Measurements from ENCODE around the gene MAB21L4. TPM values are rescaled to one million over a fixed set of nuclear protein-coding genes. Genes with fewer than 3 reads are reported as not detected.

MAB21L4 gene
- total RNA-seq, 2 donors from 2014 or later = not detected

DNA sequence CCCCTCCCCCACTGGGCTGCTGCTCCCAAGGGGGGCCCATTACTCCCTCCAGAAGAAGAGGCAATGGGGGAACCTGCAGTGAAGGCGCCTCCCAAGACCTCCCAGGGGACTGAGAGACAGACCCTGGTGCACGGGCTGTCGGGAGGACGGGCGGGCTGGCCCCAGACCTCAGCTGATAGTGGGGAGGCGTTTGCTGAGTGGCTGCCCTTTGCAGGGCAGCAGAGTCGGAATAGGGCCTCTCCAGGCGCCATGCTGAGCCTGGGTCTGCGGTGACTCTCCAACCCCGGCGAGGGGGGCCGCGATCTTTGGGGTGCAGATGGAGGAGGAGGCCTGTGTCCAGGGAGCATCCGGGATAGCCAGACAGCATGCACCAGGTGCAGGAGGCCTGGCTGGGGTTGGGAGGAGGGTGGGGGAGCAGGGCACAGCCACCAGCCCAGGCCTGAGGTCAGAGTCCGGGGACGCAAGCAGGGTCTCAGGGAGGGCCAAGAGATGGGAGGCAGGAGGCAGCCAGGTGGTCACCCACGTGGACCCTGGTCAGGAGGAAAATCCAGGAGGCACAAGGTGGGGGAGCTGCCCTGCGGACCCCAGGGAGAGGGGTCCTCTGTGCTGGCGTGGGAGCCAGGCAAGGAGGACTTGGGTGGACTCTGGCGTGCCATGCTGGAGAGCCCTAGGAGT is 21.2 kb upstream of the MAB21L4 start:
- ATAC-seq (ENCODE audit: insufficient number of reproducible peaks, low FRiP score, low read depth) (no peak), DNase-seq (ENCODE audit: low spot score) (no peak)
- no peaks in the 10 kb centered on the region for H3K27me3 ChIP-seq (replicated peaks; ENCODE audit: insufficient read depth)

DNA sequence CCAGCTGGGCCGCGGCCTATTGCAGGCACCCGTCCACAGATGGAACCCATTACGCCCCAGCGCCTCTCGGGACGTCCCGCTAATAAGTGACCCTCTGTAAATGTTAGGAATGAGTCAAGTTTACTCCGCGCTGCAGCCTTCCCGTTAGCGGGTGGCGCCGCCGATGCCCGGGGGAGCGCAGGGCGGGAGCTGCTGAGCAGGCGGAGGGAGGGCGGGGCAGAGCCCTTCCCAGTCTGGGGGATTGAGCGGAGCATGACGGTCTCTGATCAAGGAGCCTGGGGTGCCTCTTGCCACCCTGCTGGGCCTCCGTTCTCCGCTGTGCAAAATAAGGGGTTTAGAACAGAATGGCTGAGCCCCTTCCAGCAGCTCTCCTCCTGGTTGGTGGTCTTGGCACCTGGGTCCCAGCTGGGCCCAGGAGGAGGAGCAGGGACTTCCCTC is 20.6 kb upstream of the MAB21L4 start:
- Histone ChIP-seq H3K4me1 (ENCODE audit: control insufficient read depth in 1 of 2, low read depth in 2 of 2) (peaks cover 19 to 31% of the 10 kb centered on the region in 2 donors), H3K4me3 (no peak overlapping the region), H3K27ac (no peak overlapping the region), H3K36me3 (no peaks in the 10 kb centered on the region), H3K9me3 (no peaks in the 10 kb centered on the region), H3K27me3 (replicated peaks; ENCODE audit: insufficient read depth) (no peaks in the 10 kb centered on the region)
- DNase-seq (ENCODE audit: low spot score) (peak; percentile 29), ATAC-seq (ENCODE audit: insufficient number of reproducible peaks, low FRiP score, low read depth) (peak; percentile 70)
- TF ChIP-seq, protein P1, sequence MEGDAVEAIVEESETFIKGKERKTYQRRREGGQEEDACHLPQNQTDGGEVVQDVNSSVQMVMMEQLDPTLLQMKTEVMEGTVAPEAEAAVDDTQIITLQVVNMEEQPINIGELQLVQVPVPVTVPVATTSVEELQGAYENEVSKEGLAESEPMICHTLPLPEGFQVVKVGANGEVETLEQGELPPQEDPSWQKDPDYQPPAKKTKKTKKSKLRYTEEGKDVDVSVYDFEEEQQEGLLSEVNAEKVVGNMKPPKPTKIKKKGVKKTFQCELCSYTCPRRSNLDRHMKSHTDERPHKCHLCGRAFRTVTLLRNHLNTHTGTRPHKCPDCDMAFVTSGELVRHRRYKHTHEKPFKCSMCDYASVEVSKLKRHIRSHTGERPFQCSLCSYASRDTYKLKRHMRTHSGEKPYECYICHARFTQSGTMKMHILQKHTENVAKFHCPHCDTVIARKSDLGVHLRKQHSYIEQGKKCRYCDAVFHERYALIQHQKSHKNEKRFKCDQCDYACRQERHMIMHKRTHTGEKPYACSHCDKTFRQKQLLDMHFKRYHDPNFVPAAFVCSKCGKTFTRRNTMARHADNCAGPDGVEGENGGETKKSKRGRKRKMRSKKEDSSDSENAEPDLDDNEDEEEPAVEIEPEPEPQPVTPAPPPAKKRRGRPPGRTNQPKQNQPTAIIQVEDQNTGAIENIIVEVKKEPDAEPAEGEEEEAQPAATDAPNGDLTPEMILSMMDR (IDR thresholded peaks at IDR 0.05) = no peak

More for the DNA sequence above, 21.2 kb upstream of the MAB21L4 start:
- Histone ChIP-seq H3K9me3 (no peaks in the 10 kb centered on the region), H3K4me3 (no peak overlapping the region), H3K36me3 (no peaks in the 10 kb centered on the region), H3K27ac (no peak overlapping the region), H3K4me1 (ENCODE audit: control insufficient read depth in 1 of 2, low read depth in 2 of 2) (peaks cover 19 to 35% of the 10 kb centered on the region in 2 donors)
- TF ChIP-seq, protein P1 (IDR thresholded peaks at IDR 0.05) = no peak

DNA sequence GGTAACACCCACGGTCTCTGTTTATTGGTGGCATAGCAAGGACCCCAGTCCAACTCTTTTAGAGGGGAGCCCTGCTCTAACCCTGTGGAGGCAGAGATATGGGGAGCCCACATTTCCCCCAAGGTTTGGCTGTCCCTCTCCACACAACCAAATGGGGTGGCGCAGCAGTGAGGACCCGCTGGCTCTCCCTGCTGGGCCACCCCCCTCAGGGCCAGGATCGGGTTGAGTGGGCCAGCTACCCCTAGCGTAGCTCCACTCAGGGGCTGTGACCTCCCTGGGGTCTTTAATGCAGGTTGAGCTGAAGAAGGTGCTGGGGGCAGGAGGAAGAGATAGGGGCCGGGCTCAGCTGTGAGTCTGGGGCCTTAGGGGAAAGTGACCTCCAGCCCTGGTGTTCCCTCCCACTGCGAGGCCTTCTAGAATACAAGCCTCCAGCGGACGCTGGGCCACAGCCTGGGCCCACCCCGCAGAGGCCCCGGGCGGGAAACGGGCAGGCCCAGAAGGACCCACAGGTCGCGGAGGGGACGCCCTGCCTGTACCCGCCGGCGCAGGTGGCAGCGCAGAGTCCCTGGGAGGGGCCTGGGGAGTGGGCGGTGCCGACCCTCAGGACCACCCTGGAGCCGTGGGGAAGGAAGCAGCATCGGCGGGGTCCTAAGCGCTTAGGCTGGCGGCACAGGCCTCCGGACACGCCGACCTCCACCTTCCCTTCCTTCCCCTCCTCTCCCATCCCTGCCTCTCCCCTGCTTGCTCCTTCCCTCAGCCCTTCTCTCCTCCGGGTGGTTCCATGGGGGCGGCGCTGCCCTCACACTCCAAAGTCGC is 19.8 kb upstream of the MAB21L4 start:
- Histone ChIP-seq H3K27ac (no peak overlapping the region), H3K4me3 (no peak overlapping the region), H3K9me3 (no peaks in the 10 kb centered on the region), H3K4me1 (ENCODE audit: control insufficient read depth in 1 of 2, low read depth in 2 of 2) (peaks cover 13 to 25% of the 10 kb centered on the region in 2 donors), H3K27me3 (replicated peaks; ENCODE audit: insufficient read depth) (no peaks in the 10 kb centered on the region), H3K36me3 (no peaks in the 10 kb centered on the region)
- ATAC-seq (ENCODE audit: insufficient number of reproducible peaks, low FRiP score, low read depth) (no peak), DNase-seq (ENCODE audit: low spot score) (no peak)
- TF ChIP-seq, protein P1 (IDR thresholded peaks at IDR 0.05) = no peak

GRCh38 chr2:240914645-240915525 is 18.9 kb upstream of the MAB21L4 start:
- DNase-seq (ENCODE audit: low spot score) (no peak), ATAC-seq (ENCODE audit: insufficient number of reproducible peaks, low FRiP score, low read depth) (no peak)
- Histone ChIP-seq H3K9me3 (no peaks in the 10 kb centered on the region), H3K4me1 (ENCODE audit: control insufficient read depth in 1 of 2, low read depth in 2 of 2) (peaks cover 12 to 25% of the 10 kb centered on the region in 2 donors), H3K27me3 (replicated peaks; ENCODE audit: insufficient read depth) (no peaks in the 10 kb centered on the region), H3K4me3 (no peak overlapping the region), H3K27ac (no peak overlapping the region), H3K36me3 (no peaks in the 10 kb centered on the region)
- TF ChIP-seq, protein P1 (IDR thresholded peaks at IDR 0.05) = no peak

Data from thoracic aorta (tissue), 2 donors.